Stimulated activated CD4-positive, alpha-beta T cell treated with anti-CD3 and anti-CD28 coated beads, TNF-alpha, amount 100 ng/mL, for 4 hours (primary cell): Measurements from ENCODE around the gene KCNG4.

Source experiments
- DNase-seq, 3 experiments: peaks; one replicate each; pipeline ENCODE4 v3.0.0-alpha.2; 2020; ENCODE audit warnings: low read depth in 3 of 3

KCNG4 gene, protein sequence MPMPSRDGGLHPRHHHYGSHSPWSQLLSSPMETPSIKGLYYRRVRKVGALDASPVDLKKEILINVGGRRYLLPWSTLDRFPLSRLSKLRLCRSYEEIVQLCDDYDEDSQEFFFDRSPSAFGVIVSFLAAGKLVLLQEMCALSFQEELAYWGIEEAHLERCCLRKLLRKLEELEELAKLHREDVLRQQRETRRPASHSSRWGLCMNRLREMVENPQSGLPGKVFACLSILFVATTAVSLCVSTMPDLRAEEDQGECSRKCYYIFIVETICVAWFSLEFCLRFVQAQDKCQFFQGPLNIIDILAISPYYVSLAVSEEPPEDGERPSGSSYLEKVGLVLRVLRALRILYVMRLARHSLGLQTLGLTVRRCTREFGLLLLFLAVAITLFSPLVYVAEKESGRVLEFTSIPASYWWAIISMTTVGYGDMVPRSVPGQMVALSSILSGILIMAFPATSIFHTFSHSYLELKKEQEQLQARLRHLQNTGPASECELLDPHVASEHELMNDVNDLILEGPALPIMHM

DNA sequence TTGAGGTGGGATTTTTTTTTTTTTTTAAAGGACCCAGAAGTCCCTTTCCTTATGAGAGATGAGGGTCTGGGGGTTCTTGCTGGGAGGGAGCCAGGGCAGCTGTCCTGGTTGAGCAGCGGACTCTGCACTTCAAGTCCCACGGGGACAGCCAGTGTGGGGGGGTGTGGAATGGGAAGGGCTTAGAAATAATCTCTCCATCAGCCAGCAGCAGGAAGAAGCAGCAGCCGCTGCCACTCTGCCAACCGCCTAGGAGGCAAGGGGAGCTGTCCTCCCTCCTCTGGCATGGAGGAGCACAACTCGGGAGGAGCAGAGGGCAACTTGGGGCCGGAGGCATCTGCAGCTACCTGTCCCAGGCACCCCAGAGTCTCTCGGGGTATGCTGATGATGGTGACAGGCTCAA lies at the start of gene KCNG4:
KCNG4 (minus strand) TSS at position 104 of the 400 bp plus-strand sequence. CDS start 2,527 bp downstream, outside the sequence.
- DNase-seq, result no peak

DNA sequence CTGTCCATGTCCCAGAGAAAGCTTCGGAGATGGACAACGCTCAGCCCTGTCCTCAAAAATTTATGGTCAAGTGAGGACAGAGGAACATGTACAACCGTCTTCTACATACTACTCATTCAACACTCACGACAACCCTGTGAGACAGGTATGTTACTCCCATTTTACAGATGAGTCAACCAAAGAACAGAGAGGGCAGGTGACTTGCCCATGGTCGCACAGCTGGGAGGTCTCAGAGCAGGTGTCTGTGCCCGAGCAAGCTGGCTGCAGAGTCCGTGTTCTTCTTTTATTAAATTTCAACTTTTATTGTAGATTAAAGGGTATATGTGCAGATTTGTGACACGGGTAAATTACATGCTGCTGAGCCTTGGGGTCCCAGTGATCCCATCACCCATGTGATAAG lies 49.1 kb upstream of the KCNG4 start:
- DNase-seq, result no peak

DNA sequence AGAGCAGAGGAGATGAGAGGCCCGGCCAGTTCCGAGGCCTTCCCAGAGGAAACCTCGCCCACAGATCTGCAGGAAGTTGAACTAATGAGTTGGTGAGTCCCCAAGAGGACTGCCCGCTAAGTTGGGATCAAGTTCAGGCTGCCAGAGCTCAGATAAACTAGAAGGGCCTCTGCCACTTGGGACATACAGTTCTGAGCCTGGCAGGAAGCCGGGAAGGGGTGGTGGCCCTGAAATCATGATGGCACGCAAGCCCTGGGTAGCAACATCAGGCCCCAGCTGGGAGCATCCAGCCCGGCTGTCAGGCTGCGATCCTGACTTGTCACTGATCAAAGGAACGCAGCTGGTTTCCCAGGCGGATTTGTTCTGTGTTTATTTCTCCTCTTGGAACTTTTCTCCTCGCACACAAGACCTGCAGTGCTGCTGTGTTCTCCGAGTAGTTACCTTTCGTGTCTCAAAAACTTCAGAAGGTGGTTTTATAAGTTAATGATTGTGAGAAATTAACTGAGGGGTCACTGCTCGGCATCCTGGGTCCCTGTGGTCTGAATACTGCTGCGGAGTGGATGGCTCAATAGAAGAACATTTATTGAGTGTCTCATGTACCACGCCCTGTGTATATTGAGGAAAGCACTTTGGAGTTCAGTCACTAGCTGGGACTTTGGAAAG lies 46.9 kb upstream of the KCNG4 start:
- DNase-seq, result no peak

DNA sequence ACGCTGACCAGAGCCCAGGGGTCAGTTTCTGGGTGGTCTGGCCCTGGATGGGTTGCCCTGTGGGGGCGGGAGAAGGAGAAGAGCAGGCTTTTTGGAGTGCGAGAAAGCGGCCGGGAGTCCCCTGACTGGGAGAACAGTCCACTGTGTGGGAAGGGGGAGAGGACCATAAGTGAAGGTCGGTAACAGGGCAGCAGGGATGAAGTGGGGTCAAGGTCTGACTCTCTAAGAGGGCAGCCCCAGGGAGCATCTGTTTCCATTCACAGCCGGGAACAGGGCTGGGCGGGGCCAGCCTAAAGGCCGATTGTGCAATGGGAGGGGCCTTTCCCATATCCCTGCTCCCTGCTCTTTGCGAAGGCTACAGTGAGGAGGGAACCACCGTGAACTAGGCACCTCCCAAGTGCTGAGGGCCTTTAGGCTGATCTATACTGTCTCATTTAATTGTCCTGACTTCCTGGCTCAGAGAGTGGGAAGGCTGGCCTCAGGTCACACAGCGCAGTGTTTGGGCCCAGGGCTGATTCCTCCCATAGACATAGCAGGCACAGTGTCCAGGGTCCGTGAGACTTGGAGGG lies 44.4 kb upstream of the KCNG4 start:
- DNase-seq, result no peak

DNA sequence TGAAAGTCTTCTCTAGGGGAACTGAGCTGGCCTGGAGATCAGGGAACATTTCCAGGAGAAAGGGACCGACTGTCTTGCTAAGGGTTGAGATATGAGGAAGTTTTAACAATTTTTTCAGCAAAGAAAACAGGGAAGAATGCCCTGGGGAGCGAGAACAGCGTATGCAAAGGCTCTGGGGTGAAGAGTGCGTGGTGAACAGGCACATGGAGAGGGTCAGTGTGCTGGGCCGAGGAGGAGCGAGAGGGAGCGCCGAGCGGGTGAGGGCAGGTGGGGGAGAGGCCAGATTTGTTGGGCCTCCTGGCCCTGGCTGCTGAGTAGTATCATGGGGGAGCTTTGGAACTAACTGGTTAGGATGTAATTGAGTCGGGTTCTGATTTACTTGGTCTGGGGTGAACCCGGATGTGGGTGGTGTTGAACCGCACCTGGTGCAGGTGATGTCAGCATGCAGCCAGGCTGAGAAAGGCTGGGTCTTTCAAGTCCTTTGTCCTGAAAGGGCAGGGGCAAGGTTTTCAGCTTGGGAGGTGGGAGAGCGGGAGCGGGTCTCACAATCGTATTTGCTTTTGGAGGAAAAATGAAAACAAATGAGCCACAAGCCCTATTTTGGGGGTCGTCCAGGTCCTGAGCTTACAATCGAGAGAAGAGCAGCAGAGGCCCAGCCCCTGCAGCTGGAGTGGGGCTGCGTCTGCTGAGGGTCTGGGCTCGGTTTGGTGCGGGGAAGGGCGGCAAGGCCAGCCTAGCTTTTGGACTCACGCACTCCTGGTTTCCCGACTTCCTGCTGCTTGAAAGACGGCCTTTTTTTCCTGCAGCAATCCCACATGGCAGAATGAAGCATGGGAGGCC lies 43.7 kb upstream of the KCNG4 start:
- DNase-seq, result no peak

DNA sequence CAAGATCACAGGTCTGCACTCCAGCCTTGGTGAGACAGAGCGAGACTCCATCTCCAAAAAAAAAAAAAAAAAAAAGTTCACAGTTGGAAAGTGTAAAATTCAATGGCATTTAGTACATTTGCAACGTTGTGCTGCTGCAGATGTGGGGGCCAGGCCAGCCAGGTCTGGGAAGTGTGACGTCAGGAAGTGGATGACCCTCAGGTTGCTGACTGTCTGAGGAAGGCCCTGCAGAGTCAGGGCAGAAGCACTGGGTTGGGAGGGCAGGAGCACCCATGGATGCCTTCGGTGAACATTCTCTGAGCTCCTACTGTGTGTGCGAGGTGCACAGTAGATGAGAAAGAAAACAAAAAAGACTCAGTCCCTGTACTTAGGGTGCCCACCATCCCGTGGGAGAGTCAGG lies 42.7 kb upstream of the KCNG4 start:
- DNase-seq, result no peak

DNA sequence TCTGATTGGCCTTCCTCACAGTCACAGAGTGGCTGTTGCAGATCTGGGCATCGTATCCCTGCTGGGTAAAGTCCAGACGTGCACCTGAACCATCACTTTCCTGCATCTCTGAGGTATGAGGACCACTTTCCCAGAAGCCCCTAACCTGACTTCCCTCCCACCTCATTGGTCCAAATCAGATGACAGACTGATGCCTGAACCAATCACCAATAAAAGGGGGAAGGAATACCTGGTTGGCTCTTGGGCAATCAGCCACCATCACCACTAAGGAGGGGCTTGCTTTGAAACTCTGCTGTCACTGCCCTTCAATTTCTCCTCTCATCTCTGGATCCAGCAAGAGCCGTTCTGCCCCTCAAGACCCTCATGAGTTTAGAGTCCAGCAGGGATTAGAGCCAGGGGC lies 41.3 kb upstream of the KCNG4 start:
- DNase-seq, result no peak

DNA sequence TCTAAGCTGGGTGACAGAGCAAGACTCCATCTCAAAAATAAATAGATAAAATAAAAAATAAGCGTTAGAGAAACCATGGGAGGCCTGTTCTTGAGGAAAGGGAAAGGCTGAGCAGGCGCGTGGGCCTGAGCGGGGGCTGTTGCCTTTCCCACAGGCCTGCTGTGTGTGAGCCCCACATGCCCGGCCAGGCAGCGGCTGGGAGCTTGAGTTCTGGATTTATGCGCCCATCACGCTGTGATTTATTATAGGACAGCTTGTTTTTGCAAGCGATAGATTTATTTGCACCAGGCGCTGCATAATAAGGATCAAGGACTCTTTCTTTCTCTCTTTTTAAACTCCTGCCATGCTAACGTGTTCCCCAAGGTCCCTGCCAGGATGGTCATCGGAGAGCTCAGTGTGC lies 40.1 kb upstream of the KCNG4 start:
- no peak for DNase-seq

DNA sequence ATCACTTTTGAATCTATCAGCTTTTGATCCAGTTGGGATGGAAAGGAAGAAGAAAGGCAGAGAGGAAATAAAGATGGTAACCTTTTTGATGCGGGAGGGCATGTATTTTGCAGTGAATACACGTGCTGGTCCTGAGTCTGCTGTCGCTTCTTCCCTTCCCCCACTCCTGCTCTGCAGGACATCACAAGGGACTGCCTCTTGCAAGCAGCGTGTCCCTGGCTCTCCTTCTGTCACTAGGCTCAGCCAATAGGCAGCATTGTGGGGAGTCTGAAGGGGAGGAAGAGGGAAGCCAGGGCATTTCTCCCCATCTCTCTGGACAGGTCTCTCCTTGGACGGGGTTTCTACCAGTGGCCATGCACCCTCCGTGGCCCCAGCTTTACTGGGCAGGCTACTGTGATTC lies 39.2 kb upstream of the KCNG4 start:
- DNase-seq, result no peak

DNA sequence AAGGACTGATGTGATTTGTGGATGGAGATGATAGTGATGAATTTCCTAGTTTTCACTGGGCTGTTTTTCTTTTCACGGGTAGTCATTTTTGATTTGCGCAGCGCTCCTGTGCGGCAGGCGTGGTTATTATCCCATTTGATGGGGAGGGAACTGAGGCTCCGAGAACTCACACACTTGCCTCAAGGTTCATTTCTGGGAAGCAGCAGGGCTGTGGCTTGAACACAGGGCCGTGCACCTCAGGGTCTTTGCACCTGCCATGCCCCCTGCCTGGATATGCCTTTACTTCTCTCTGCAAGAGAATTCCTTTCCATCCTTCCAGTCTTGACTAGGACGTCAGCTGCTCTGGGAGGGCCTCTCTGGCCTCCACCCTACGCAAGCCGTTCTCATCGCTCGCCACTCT lies 38.5 kb upstream of the KCNG4 start:
- DNase-seq, result no peak

DNA sequence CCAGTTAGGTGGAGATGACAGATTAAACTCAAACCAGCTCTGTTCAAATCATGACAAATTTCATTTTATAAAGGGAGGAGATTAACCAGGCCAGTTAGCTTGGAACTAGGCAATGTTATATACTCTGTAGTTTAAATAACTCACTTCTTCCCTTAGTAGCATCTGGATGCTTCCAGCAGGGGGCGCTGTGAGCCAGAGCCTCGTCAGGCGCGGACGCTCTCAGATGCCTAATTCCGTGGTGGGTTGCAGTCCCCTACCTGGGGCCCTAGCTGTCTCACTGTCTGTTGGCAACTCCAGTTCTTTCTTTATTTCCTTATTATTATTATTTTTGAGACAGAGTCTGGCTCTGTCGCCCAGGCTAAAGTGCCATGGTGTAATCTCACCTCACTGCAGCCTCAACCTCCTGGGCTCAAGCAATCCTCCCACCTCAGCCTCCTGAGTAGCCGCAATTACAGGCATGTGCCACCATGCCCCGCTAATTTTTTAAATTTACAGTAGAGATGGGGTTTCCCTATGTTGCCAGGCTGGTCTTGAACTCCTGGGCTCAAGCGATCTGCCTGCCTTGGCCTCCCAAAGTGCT lies 37.5 kb upstream of the KCNG4 start:
- peak; percentile 39 to 51 (median 49) for DNase-seq

DNA sequence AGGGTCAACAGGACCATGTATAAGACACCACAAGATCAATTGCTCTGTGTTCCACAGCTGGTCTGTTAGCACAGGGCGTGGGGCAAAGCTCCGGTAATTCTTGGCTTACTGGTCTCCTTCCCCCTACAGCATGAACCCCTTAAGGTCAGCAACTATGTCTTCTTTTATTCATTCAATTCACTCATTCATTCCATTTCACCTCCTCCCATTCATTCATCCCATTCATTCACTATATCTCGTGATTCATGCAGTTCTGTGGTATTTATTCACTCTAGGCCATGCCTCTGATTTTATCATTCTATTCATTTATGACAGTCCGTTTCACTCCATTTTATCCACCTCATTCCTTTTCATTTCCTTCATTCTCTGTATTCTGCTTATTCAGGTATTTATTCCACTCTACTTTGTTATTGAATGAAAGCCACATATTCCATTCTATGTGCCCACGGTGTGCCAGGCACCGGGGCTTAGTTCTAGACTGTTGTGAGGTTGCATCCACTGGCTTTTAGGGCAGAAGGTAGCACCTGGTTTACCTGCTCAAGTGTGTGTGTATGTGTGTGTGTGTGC lies 35.9 kb upstream of the KCNG4 start:
- no peak for DNase-seq

DNA sequence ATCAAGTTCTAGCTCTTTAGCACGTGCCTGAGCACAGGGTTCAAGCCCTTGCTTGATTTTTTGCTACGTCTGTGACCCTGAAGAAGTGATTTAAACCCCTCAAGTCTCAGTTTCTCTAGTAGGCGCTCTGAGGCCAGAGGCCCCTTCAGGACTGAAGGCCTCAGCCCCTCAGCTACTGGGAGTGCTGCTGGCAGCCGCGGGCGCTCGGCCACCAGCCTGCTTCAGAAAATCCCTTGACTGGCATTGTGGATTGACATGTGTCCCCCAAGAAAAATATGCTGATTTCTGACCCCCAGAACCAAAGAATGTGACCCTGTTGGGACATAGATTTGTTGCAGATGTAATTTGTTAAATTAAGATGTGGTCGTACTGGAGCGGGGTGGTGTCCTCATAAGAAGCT lies 34.7 kb upstream of the KCNG4 start:
- DNase-seq, result no peak

DNA sequence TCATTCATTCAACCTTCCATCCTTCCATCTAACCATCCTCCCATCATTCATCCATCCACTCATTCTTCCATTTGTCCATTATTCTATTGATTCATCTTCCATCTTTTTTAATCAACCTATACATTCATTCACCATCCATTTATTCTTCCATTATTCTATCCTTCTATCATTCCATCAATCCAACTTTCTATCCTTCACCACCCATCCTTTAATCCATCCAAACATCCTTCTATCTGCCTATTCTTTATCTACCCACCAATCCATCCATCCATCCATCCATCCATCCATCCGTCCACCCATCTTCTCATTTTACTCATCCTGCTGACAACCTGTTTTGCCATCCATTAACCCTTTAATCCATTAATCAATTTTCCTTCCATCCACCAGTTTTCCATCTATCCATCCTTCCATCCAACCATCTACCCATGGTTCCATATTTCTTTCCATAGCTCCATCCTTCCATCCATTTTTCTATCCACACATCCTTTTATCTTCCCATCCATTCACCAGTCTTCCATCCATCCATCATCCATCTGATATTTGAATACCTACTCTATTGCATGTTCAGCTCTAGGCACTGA lies 33.0 kb upstream of the KCNG4 start:
- no peak for DNase-seq

DNA sequence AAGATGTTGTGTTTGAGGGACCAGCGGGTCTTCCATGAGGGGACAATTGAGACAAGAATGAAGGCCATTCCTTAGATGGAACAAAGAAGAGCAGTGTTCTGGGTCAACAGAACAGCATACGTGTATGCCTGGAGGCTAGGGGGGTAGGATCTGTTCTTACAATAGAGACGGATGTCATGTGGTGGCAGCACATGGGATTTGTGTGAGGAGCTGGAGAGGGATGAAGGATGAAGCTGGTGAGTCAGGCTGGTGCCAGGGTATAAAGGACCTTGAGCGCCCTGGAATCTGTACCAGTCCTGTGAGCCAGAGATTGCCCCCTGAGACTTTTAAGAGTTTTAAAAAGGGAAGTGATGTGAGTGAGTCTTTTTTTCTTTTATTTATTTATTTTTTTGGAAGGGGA lies 32.1 kb upstream of the KCNG4 start:
- DNase-seq, result no peak

DNA sequence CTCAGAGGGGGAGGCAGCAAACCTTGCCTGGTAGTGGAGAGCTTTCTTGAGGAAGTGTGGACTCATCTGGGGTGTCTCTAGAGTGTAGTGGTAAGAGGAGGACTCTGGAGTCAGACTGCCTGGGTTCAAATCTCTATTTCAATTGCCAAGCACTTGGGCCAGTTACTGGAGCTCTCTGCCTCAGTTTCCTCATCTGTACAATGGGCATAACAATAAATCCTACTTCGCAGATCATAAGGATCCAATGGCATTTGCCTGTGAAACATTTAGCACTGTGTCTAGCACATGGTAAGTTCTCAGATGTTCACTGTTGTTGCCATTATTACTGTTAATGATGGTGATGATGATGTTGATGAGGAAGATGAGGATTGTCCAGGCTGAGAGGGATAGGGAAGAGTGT lies 31.2 kb upstream of the KCNG4 start:
- no peak for DNase-seq

DNA sequence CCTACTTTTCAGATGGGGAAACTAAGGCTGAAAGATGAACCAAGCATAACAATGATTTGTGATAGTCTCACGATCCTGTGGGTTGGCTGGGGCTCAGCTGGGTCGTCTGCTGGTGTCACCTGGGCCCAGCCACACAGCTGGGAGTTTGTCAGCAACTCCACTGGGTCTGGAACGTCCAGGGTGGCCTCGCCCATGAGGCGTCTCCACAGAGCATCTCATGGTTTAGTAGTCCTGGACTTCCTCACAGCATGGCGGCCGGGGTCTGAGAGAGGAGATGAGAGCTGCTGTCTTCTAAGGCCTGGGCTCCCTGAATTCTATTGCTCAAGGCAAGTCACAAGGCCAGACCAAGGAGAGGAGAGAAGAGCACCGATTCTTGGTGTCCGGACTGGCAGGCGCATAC lies 30.7 kb upstream of the KCNG4 start:
- no peak for DNase-seq

DNA sequence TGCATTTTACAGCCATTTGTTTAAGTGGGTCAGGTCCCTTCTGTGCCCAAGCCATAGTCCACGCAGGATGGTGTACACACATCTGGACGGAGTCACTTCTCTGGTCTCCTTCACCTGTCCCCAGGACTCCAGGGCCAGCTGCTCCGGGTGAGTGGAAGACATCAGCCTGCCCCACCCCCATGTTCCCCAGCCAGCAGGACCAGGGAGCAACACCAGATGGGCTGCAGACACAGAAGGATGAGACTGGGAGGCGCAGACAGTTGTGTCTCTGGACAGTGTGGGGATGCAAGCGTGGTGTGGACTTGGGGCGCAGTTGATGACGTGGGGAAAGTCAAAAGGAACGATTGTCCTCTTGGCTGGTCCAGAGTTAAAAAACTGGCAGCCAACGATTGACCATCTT lies 30.3 kb upstream of the KCNG4 start:
- no peak for DNase-seq

DNA sequence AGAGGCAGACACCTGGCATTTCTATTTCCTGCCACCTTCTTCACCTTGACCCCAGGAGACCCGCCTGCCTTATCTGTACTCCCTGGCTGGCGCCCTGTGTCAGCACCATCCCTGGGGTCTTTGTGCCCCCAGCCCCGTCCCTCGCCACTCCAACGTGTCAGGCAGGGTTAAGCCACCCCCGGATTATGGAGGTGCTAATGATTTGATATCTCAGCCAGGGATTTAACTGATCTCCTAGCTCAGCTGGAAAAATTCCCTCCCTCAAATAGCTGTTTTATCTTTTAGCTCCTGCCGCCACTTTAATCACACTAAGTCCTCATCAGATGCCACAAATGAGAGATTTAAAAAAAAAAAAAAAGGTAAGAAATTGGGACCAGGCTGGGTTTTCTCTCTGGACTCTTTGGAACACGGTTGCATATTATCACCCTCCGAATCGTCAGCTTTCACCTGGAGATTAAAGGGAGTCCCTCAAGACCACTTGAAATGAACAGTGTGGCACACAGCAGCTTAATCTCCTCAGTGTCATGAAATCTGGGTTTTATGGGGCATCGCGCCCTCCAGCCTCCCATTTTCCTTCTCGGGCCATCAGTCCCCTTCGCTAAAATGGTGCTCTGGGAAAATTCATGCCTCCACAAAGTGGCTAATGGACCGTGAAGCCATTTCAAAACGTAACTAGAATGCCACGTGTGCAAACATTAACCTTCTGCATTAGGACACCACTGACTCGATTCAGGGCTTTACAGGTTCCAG lies 28.7 kb upstream of the KCNG4 start:
- DNase-seq, result no peak

DNA sequence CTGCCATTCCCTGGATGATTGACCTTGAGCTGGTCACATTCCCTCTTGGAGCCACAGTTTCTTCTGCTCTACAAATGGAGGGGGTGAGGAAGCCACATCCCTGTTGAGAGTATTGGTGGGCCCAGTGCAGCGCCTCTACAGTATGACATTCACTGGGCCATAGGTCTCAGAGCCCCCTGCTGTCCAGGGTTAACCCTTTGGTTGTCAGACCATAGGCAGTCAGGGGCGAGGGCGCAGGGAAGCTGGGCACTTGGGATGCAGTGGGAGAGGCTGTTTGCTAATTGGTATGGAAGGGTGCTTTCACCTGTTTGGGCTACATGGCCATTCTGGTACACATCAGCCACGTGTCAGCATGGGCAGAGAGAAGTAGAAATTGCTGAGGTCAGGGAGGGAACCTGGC lies 27.6 kb upstream of the KCNG4 start:
- no peak for DNase-seq
